ENCODE results near the gene CELF1.
"Not testable (repeated sequence)": the region's sequence is repeated elsewhere in the genome, so short reads cannot be mapped to it uniquely, and the experiment has no call there.

CELF1 gene

DNA sequence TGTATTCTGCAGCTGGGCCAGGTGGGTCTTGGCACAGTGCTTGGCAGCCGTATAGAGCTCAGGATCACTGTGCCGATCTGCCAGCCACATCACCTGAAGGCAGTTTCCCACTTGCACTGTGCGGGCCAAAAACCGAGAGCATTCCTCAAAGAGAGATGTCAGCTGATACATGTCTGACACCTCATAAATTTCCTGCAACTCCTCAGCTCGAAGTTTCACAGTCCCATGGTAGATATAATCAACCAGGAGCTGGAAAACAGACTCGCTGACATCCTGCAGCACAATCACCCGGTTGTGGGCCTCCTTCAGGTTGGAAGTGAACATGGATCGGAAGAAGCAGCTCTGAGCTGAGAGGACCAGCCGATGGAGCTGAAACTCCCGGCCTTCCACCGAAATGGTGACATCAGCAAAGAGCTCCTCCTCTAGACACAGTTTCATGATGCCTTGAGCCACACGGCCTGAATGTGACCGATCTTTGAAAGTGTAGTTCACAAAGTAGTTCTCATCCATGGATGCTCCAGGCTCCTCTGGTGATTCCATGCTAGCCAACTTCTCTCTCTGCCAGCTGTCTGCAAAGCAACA lies 24.6 kb upstream of the CELF1 start:
- DNase-seq (ENCODE audit: low read depth in 2 of 3, low spot score in 1 of 3): no peak

DNA sequence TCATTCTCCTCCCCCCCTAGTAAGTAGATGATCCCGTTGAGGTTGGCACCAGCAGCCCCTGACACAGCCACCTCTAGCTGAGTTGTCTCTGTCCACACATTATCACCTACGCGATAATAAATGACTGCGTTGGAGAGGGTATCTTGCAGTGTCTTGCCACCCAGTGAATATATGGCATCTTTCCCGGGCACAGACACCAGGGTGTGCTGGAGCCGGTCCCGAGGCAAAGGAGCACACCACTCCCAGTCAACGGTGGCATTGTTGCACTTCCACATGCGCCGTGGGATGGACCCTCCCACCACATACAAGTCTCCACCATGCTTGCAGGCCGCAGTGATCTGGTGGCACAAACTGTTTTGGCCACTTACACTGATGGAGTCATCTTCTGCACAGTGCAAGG lies 20.4 kb upstream of the CELF1 start:
- DNase-seq (ENCODE audit: low read depth in 2 of 3, low spot score in 1 of 3): no peak

DNA sequence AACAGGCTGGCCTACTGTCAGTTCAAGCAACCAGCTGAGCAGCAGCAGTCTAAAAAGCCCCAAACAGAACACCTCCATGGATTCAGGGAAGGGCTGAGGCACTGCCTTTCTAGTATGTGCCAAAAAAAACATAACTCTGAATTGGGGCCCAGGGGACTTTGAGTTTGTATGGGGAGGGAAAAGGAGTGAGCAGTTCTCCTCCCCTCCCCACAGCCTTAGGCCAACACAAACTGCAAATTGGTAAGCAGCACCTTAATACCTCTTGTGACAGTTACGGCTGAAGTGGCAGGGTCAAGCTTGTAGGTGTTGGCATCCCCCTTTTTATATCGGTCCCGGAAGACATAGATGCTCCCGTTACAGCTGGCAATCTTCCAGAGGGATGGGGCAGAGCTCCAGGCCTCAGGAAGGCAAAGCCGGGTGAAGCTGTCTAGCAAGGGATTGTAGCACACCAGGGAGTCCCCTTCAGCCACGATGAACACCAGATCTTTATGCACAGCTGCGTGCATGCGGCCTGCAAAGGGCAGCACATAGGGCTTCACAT lies 19.9 kb upstream of the CELF1 start:
- DNase-seq (ENCODE audit: low read depth in 2 of 3, low spot score in 1 of 3): no peak

DNA sequence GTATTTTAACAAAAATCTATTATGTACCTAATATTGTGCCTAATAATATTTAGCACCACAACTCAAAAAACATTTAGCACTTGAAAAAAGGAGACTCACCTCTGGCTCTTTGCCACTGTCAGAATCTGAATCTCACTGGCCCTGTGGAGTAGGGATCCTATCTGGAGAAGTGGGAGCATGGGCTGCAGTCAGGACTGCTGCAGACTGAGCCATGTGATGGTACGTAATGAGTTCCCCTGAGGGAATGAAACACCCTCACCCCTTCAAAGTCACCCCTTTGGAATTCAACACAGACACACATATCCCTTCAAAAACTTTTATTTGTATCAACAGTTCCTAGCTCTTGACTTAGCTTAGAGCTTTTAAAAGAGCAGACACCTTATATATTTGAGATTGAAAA lies 19.0 kb upstream of the CELF1 start:
- DNase-seq (ENCODE audit: low read depth in 2 of 3, low spot score in 1 of 3): no peak

DNA sequence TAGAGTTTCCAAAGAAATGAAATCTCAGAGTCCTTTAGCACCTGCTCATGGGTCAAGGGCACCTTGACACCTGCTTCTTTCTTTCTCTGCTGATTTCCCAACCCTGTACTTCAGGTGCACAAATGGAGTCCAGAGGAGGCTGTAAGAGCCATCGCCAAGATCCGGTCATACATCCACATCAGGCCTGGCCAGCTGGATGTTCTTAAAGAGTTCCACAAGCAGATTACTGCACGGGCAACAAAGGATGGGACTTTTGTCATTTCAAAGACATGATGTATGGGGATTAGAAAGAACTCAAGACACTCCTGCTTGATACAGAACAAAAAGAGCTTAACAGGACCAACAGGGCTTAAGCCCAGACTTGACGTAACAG lies 18.4 kb upstream of the CELF1 start:
- DNase-seq (ENCODE audit: low read depth in 2 of 3, low spot score in 1 of 3): no peak

DNA sequence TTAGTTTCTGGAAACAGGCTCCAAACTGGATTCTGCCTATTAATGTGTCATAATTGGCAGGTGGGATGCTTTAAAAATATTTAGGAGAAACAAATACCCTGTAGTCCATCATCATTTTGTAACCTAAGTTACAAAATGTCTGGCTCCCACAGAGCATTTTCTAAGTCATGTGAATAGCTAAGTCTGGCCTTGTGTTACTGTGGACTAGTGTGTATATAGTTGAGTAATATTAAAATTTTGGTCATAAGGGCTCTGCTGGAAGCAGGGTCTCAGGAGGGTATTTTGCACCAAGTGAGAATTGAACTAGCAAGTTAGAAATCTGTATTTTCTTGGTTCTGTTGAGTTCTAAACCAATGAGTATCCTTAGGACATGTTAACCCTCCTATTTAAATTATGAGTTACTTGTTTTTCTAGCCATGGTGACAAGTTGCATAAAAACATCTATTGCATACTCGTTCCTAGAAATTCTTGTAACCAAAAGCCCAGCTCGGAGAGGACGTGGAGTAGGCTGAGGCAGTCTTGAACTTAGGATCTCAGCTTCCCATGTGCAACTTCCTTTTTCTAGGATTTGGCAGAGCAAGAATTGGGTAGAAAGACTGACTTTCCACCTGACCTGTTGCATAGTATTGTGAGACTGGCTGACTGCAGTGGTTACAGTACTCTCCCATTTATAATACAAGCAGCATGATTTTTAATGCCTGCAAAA lies 17.9 kb upstream of the CELF1 start:
- DNase-seq (ENCODE audit: low read depth in 2 of 3, low spot score in 1 of 3): no peak

DNA sequence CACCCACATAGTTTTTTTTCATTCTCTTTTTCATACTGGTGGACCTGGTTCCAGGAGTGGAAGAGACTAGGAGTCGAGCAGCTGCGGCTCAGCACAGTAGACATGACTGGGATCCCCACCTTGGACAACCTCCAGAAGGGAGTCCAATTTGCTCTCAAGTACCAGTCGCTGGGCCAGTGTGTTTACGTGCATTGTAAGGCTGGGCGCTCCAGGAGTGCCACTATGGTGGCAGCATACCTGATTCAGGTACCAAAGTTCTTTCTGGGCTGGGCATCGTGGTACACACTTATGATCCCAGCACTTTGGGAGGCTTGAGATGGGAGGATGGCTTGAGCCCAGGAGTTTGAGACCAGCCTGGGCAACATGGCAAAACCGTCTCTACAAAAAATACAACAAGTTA lies 16.7 kb upstream of the CELF1 start:
- DNase-seq (ENCODE audit: low read depth in 2 of 3, low spot score in 1 of 3): no peak

DNA sequence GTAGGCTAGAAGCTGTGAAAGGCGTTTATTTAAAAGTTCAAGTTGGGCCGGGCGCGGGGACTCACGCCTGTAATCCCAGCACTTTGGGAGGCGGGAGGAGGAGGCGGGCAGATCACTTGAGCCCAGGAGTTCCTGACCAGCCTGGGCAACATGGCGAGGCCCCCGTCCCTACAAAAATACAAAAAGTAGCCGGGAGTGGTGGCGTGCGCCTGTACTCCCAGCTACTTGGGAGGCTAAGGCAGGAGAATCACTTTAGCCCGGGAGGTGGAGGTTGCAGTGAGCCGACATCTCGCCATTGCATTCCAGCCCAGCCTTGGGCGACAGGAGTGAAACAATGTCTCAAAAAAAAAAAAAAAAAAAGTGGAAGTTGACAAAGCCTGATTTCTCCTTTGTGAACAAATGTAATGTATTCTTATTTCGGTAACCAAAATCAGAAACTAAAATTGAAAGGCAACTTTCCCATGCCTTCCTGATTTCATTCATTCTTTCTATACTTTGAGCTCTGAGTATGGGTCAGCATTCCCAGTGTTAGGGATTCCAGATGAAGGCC lies 13.3 kb upstream of the CELF1 start:
- no peak for DNase-seq (ENCODE audit: low read depth in 2 of 3, low spot score in 1 of 3)

DNA sequence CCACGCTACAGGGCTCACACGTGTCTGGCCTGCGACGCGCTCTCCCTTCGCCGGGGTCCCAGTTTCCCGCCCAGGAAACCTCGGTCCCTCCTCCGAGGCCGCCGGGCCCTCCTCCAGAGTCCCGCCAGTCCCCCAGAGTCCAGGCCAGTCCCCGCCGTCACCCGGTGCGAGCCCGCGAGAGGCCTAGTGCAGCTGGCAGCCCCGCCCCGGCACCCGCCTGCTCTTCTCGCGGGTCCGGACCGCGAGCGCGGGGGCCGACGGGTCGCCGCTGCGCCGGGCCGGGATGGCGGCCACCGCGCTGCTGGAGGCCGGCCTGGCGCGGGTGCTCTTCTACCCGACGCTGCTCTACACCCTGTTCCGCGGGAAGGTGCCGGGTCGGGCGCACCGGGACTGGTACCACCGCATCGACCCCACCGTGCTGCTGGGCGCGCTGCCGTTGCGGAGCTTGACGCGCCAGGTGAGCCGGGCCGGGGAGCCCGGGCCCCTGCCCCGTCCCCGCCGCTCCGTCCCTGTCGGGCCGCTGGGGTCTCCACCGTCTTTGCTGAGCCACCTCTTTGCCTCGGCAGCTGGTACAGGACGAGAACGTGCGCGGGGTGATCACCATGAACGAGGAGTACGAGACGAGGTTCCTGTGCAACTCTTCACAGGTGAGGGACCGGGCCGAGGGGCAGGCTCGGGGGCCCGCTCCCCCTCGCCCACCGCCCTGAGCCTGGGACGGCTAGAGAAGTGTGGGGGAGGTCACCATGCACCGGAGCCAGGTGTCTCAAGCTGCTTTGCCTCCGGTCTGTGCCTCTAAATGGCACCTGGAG lies 12.6 kb upstream of the CELF1 start, which contains the start of gene PTPMT1:
Gene PTPMT1, plus strand, starts transcription at position 260 of the 809 bp plus-strand sequence. Its CDS starts 24 bp downstream, at position 284.
- DNase-seq (ENCODE audit: low read depth in 2 of 3, low spot score in 1 of 3): peak; percentile 37 to 67 (median 50)

DNA sequence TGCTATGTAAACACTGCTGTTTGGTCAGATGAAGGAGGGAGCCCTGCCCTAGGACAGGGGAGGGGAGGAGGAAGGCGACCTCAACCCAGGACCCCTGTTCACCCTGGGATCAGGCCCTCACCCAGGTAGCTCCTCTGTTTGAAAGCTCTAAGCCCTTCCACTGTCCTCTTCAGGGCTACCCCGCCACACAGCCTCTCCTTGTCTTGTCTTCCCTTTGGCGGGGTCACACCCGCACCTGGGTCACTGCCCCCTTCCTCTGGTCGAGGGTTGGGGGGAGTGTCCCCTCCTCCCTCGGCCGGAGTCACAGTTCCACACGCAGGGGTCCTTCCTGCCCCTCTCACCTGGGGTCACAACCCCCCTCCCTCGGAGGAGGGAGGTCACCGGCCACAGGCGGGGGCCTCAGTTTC lies 12.0 kb upstream of the CELF1 start:
- no peak for DNase-seq (ENCODE audit: low read depth in 2 of 3, low spot score in 1 of 3)

DNA sequence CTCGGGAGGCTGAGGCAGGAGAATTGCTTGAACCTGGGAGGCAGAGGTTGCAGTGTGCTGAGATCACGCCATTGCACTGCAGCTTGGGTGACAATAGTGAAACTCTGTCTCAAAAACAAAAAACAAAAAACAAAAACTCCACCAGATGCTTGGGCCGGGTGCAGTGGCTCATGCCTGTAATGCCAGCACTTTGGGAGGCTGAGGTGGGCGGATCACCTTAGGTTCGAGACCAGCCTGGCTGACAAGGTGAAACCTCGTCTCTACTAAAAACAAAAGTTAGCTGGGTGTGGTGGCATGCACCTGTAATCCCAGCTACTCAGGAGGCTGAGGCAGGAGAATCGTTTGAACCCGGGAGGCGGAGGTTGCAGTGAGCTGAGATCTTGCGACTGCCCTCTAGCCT lies 11.4 kb upstream of the CELF1 start:
- not testable (repeated sequence) for DNase-seq (ENCODE audit: low read depth in 2 of 3, low spot score in 1 of 3)

DNA sequence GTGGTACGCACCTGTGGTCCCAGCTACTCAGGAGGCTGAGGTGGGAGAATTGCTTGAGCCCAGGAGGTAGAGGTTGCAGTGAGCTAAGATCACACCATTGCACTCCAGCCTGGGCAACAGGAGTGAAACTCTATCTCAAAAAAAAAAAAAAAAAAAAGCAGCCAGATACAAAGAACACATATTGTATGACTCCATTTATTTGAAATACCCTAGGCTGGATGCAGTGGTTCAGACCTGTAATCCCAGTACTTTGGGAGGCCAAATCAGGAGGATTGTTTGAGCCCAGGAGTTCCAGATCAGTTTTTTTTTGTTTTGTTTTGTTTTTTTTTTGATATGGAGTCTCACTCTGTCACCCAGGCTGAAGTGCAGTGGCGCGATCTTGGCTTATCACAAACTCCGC lies 9.5 kb upstream of the CELF1 start:
- DNase-seq (ENCODE audit: low read depth in 2 of 3, low spot score in 1 of 3): not testable (repeated sequence)

DNA sequence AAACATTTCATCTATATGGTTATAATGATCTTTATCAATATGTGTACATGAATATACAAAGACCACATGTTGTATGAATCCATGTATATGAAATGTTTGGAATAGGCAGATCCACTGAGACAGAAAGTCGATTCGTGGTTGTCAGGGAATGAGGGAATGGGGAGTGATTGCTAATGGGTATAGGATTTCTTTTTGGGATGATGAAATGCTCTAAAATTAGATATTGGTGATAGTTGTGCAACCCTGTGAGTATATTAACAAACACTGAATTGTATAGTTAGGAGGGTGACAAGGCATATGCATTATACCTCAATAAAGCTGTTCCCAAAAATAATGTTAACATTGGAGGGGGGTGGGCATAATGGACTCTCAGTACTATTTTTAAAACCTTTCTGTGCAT lies 7.5 kb upstream of the CELF1 start:
- DNase-seq (ENCODE audit: low read depth in 2 of 3, low spot score in 1 of 3): no peak

DNA sequence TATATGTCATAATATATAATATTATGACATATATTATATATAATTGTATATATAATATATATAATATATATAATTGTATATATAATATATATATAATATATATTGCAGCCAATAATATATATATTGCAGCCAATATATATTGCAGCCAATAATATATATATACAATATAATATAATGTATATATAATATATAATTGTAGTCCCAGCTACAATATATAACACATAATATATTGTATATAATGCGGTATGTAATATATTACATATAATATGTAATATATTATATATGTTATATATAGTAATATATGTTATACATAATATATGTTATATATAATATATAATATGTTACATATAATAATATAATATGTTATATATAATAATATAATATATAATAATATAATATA lies 5.8 kb upstream of the CELF1 start:
- no peak for DNase-seq (ENCODE audit: low read depth in 2 of 3, low spot score in 1 of 3)

DNA sequence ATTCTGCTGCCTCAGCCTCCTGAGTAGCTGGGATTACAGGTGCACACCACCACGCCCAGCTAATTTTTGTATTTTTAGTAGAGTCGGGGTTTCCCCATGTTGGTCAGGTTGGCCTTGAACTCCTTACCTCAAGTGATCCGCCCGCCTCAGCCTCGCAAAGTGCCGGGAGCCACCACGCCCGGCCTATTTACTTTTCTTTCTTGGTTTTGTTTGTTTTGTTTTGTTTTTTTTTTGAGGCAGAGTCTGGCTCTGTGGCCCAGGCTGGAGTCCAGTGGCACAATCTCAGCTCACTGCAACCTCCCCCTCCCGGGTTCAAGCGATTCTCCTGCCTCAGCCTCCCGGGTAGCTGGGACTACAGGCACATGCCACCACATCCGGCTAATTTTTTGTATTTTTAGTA lies 4.1 kb upstream of the CELF1 start:
- not testable (repeated sequence) for DNase-seq (ENCODE audit: low read depth in 2 of 3, low spot score in 1 of 3)

DNA sequence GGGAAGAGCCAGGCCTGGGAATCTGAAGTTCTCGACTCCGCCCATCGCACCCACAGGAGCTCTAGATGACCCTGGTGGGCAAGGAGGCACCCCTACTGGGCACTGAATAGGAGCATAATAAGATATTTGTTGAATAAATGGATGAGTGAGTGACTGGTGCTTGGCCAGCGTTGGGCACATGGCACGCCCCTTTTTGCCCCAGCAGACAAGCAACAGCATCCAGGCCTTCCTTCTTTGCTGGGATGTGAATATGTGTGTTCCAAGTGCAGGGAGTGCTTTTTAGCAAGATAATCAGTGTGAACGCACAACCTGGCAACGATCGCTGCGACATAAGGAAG lies 443 bp upstream of the CELF1 start:
- no peak for DNase-seq (ENCODE audit: low read depth in 2 of 3, low spot score in 1 of 3)

DNA sequence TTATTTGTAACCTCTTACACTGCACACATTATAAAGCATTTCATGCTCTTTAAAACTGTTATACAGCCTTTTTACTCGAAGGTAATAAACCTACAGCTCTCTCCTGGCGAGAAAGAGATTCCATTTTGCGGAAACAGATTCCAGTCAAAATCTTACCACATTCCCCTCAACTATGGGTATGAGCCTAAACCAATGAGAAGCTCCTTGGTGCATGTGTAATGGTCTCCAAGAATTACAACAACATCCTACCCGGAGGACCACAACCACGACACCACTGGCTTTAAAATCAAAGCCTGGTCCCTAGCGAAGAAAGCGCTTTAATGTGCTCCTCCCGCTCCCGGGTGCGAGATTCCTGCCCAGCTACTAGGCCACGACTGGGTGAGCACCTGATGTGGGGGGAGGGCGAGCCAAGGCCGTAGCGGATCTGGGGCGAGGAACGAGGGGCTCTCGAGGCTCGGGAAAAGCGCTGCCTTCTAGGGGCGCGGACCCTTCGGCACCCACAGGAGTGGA lies 821 bp downstream of the CELF1 start:
- DNase-seq (ENCODE audit: low read depth in 2 of 3, low spot score in 1 of 3): peak in 1 of 3 donors; percentile 12

DNA sequence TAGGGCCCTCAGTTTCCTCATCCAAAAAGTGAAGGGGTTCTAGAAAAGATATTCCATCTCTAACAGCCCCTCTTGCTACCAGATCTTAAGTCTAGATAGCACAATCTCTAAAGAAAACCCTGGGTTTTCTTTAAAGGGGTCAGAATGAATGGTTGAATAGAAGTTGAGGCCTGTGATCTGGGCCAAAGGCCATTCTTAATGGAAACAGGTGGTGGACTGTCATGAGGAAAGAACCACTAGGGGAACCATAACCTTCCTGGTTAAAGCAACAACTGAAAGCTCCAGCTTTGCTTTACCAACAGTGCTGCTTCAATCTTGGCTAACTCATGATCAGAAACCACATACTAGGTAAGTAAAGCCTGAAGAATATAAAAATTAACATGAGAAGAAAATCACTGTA lies 1.8 kb downstream of the CELF1 start:
- DNase-seq (ENCODE audit: low read depth in 2 of 3, low spot score in 1 of 3): no peak

DNA sequence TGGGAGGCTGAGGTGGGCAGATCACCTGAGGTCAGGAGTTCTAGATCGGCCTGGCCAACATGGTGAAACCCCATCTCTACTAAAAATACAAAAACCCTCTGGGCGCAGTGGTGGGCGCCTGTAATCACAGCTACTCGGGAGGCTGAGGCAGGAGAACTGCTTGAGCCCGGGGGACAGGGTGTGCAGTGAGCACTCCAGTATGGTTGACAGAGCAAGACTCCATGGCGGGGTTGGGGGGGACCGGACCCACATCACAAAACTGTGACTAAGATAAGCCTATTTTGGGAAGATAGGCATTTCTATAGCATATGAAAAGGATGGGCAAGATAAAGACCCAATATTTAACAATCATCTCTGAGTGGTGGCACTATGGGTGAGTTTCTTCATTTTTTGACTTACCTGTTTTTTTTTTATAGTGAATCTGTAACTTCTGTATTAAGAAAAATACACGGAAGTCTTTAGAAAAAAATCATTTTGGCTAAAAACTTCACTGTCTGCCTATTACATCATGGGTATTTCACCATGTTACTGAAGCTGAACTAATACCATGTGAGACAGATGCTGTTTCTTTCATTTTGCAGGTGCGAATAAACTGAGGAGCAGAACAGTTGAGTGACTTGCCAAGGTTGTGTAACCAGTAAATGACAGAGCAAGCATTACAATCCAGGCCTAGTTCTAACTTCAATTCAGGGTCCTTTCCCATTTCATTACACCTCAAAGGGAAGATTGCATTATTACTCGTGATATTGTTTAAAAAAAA lies 2.5 kb downstream of the CELF1 start:
- DNase-seq (ENCODE audit: low read depth in 2 of 3, low spot score in 1 of 3): no peak

DNA sequence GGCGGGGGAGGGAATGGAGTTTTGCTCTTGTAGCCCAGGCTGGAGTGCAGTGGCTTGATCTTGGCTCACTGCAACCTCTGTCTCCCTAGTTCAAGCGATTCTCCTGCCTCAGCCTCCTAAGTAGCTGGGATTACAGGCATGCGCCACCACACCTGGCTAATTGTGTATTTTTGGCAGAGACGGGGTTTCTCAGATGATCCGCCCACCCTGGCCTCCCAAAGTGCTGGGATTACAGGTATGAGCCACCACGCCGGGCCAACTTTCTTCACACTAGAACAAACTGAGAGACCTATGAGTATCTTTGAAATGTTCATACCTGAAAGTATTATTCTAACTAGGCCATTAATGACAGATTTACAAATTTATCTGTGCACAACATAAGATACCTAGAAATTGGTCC lies 6.7 kb downstream of the CELF1 start:
- DNase-seq (ENCODE audit: low read depth in 2 of 3, low spot score in 1 of 3): not testable (repeated sequence)

DNA sequence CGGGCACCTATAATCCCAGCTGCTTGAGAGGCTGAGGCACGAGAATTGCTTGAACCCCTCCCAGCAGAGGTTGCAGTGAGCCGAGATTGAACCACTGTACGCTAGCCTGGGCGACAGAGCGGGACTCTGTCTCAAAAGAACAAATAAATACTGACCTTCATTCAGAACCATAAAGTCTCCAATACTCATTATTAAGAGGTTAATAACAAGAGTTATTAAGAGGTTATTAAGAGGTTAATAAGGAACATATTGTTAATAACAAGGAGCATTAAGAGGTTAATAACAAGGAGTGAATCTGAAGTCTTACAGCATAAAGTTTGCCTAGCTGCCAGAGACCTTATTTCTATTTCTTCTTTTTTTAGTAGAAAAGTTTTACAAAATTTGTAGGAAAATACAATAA lies 7.6 kb downstream of the CELF1 start:
- DNase-seq (ENCODE audit: low read depth in 2 of 3, low spot score in 1 of 3): no peak

Measured in stimulated activated CD4-positive, alpha-beta T cell treated with anti-CD3 and anti-CD28 coated beads, Interleukin-12 subunit alpha, Interleukin-12 subunit beta, amount 100 ng/mL, for 48 hours (primary cell).